ENCODE data around the gene RNF157.
"Not testable (repeated sequence)": the region's sequence is repeated elsewhere in the genome, so short reads cannot be mapped to it uniquely, and the experiment has no call there.

The RNF157 gene

GRCh38 chr17:76254275-76254674, 14.0 kb upstream of the RNF157 start:
- no peak for DNase-seq (ENCODE audit: low spot score)

DNA sequence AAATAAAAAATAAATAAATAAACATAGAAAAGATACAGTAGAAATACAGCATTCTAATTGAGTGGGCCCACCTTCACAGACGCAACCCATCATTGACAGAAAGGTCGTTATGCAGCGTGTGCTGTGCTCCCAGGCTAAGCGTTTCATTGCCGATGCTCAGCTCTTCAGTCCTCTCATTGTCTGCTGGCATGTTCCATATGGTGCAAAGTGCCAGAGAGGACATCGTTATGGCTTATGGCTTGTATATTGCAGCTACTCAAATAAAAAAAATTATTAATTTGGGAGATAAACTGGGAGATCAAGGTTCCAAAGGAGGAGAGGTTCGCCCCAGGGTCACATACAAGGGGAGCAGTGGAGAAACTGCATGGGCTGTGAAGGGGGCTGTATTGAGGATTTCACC, 13.5 kb upstream of the RNF157 start:
- no peak for DNase-seq (ENCODE audit: low spot score)

- not testable (repeated sequence) for DNase-seq (ENCODE audit: low spot score)
Observed at GRCh38 chr17:76252967-76253766, 12.9 kb upstream of the RNF157 start.

DNA sequence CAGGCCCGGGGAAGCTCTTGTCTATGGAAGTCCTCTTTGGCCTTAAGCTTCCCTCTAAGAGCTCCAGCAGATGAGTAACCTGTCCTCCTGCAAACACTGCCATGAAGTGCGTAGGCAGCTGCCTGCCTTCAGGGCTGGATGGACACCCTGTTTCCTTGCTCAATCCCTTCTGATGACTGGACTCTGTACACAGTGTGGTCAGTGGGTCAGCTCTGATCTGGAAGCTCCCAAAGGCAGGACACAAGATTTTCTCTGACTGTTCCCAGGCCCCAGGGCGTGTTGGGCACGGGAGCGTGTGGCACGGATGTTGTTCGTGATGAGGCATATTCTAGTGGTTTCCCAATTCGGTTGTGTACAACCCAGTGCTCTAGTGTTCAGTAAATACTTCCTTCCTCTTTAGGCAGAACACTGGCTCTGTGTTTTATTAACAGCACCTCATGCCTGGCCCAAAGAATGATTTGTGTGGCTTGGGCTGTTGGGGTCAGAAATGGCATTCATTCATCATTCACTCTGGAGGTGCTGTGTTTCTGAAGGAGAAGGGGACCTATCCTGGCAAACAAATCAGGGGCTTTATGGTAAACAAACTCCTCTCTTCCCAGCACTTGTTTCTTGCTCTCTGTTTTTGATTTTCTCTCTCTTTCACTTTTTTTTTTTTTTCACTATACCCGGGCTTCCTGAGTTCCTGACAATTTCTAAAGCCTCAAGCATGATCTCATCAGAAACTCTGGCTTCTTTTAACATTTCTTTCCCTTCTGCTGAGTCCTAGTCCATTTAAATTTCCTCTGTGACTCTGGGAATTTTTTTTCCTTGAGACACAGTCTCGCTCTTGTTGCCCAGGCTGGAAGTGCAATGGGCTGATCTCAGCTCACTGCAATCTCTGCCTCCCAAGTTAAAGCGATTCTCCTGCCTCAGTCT, 12.0 kb upstream of the RNF157 start:
- DNase-seq (ENCODE audit: low spot score), result no peak

DNA sequence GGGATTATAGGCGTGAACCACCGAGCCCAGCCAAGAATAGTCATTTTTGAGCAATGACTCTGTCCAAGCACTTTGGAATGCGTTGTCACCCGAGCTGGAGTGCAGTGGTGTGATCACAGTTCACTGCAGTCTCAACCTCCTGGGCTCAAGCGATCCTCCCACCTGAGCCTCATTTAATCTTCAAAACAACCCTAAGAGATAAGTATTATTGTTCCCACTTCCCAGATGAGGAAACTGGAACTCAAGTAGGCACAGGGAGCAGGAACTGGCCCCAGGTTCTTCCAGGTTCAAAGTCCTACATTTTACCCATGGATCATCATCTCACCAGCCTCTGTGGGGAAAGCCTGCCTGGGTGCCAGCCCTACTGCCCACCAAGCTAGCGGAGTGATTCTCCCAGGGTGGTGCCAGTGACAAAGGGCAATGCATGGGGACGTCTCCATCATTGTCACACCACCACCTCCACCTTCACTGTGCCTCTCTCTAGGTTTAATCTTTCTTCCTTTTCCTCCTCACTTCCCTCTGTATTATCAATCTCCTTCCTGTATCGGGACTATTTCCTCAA, 11.3 kb upstream of the RNF157 start:
- no peak for DNase-seq (ENCODE audit: low spot score)

DNA sequence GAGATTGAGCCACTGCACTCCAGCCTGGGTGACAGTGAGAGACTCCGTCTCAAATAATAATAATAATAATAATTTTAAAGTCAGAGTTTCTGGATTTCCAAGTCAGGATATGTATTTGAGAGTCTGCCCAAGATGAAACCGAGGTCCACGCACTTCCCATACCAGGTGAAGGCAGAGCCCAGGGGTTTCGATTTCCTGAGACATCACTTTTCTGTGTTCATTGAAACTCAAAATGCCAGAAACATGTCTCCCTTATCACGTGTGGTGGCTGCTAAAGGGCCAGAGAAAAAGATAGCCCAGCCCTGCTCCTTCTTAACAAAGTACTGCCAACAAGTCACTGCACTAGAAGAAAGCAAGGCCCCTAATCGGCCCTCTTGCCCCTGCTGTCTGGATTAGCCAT, 9.8 kb upstream of the RNF157 start:
- no peak for DNase-seq (ENCODE audit: low spot score)

DNA sequence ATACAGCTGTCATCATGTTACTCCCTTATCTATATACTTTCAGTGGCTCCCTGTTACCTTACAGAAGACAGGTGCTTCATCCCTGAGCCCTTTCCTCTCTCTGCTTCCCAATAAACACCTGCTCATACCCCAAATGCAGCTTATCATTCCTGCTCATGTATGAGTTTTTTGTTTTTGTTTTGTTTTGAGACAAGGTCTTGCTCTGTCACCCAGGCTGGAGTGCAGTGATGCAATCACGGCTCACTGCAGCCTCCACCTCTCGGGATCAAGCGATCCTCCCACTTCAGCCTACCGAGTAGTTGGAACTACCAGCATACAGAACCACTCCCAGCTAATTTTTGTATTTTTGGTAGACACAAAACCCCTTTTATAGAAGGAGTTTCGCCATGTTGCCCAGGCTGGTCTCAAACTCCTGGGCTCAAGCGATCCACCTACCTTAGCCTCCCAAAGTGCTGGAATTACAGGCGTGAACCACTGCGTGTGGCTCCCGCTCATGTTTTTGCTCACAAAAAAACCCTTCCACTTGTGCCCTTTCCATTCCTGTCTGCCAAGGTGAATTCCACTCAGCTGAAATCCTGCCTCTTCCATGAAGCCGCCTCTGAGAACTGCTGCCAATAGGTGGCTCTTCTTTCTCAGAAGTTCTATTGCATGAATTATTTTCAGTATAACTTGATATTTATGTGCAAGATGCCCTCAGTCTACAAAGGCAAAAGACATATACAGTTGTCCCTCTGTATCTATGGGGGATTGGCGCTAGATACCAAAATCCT, 7.9 kb upstream of the RNF157 start:
- no peak for DNase-seq (ENCODE audit: low spot score)

DNA sequence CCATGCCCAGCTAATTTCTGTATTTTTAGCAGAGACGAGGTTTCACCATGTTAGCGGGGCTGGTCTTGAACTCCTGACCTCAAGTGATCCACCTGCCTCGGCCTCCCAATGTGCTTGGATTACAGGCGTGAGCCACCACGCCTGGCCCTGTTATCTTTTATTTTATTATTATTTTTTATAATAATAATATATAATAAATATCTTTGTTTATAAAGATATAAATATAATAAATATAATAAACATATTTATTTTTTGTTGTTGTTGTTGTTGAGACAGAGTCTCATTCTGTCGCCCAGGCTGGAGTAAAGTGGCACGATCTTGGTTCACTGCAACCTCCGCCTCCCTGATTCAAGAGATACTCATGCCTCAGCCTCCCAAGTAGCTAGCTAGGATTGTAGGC, 7.0 kb upstream of the RNF157 start:
- DNase-seq (ENCODE audit: low spot score), result no peak

DNA sequence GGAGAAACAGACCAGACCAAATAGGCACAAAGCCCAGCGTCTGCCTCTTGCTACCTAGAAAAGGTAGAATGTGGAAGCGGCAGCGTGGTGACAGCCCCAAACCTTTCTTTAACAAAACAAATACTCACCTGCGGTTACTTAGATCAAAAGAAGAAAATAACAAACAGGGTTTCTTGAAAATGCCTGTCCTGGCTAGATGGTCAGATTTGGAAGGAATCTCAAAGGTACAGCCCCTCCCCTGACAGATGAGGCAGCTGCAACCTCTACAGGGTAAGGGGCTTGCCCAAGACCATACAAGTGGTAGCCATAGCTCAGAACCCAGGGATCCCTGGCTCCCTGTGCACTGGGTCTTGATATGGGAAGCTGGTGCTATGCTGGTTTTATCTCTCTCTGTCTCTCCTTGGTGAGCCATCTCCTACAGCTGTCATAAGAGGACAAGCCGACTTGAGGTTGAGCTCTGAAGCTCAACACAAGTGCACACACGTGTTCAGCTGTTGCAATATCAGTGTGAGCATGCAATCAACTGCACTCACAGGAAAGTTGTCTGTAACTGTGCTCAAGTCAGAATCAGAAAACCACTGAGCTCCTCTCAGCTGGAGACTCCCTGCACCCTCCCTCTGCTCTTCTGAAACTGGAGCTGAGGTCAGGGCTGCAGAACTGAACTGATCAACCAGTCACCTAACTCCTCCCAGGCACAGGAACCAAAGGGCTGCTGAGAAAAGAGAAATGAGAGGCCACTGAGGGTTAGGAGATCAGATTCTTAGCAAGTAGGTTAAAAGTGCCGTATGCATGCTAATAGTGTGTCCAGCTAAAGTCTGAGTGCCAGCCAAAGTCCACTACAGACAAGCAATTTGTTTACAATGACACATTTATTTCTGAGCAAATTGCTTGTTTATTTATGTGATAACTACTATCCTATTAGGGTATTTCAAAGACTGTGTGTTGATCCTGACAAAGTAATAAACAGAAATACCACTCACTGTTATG, 6.1 kb upstream of the RNF157 start:
- DNase-seq (ENCODE audit: low spot score), result no peak

DNA sequence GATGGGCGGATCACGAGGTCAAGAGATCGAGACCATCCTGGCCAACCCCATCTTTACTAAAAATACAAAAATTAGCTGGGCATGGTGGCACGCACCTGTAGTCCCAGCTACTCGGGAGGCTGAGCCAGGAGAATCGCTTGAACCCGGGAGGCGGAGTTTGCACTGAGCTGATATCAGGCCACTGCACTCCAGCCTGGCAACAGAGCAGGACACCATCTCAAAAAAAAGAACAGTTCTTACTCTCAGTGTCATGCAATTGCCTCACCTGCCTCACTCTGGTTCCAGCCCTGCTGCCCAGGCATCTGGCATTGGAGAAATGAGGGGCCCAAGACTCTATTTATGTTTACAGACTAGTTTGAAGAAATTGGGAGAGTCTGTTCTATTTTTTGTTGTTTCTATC, 4.4 kb upstream of the RNF157 start:
- DNase-seq (ENCODE audit: low spot score), result not testable (repeated sequence)

GRCh38 chr17:76243826-76244679, 3.8 kb upstream of the RNF157 start:
- DNase-seq (ENCODE audit: low spot score), result peak; percentile 29

GRCh38 chr17:76241691-76242255, 1.5 kb upstream of the RNF157 start:
- DNase-seq (ENCODE audit: low spot score), result no peak

GRCh38 chr17:76241204-76241538, 878 bp upstream of the RNF157 start:
- DNase-seq (ENCODE audit: low spot score), result peak; percentile 30

DNA sequence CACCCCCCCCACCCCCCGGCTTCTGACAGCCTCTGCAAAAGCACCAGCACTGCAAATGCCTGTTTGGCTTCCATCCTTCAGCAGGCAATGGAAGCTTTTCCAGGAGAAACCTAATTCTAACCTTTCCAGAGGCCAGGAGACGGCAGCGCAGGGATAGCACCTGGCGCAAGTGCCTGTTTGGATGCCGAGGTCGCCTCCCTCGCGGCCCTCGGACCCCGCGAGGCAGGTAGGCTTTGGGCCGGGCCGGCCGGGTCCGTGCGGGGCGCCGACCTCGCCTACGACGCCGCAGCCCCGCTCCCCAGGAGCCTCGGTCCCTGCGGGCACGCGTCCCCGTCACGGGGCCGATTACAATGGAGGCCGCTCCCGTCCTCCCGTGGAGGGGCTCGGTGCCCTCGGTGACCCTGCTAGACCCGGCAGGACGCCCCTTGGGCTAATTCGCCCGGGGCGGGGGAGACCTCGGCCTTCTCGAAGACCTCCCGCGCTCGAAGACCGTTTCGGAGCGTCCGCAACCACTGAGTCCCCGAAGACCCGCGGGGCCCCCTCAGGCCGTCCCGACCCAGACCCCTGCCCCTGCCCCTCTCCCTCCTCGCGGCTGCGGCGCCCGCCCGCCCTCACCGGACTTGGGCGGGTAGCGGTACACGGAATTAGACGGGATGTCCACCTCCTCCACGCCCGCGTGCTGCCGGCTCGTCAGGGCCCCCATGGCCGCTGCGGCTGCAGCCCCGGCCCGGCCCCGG, 587 bp downstream of the RNF157 start:
- no peak for DNase-seq (ENCODE audit: low spot score)

GRCh38 chr17:76238847-76239537, 1.3 kb downstream of the RNF157 start:
- no peak for DNase-seq (ENCODE audit: low spot score)

DNA sequence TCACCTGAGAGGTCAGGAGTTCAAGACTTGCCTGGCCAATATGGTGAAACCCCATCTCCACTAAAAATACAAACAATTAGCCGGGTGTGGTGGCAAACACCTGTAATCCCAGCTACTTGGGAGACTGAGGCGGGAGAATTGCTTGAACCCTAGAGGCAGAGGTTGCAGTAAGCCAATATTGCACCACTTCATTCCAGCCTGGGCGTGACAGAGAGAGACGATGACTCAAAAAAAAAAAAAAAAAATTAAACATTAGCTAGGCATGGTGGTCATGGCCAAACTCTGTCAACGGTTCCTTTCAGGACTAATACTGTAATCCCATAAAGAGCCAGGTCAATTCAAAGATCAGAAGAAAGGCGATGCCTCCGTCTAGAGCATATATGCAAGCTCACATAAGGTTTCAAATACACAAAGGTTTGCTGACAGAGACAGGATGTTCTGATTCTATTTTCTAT, 2.4 kb downstream of the RNF157 start:
- no peak for DNase-seq (ENCODE audit: low spot score)

GRCh38 chr17:76236603-76237002, 3.7 kb downstream of the RNF157 start:
- DNase-seq (ENCODE audit: low spot score), result no peak

- no peak for DNase-seq (ENCODE audit: low spot score)
Observed at GRCh38 chr17:76235883-76236282, 4.4 kb downstream of the RNF157 start.
